ENCODE measurements around the gene LTA. TPM values are rescaled to one million over a fixed set of nuclear protein-coding genes. Genes with fewer than 3 reads are reported as not detected.

Gene LTA
- total and polyA plus RNA-seq, 3 donors from 2014 or later = 1.3 to 2.6 (median 2.0) TPM

DNA sequence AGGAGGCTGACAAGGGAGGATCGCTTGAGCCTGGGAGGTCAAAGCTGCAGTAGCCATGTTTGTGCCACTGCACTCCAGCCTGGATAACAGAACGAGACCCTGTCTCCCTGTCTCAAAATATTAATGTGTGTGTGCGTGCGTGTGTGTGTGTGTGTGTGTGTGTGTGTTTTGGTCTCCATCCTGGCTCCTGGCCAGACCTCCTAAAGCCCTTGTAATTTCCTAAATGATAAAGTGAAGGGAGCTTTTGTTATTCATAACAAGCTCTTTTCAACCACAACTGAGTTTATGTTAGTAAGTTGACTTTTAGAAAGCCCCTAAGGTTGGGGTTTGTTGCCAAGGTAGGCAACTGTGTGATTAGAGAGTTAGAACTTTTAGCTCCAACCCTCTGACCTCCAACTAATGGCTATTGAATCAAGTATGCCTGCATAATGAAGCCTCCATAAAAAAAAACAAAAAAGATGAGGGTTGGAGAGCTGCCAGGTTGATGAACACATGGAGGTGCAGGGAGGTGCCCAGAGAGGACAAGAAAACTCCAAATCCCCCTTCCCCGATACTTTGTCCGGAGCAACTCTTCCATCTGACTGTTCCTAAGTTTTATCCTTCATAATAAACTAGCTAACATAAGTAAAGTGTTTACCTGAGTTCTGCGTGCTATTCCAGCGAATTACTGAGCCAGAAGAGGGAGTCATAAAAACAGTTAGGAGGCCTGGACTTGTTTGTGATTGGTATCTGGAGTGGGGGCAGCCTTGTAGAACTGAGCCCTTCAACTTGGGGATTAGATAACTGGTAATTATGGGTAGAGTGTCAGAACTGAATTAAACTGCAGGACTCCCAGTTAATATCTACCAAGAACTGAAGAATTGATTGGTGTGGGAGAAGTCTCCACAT, 37.7 kb downstream of the LTA start:
- H3K4me1 ChIP-seq = no peaks in the 10 kb centered on the region
- no peak for DNase-seq
- H3K27me3 ChIP-seq = no peaks in the 10 kb centered on the region
- no peak overlapping the region for H3K27ac ChIP-seq
- intact Hi-C loops (cut with DNase I; ENCODE audit: low total_unique reads) = no loop called here
- no peak for TF ChIP-seq CTCF (IDR thresholded peaks at IDR 0.05)
- TF ChIP-seq POLR2A (IDR thresholded peaks at IDR 0.05) = no peak
- no peaks in the 10 kb centered on the region for H3K36me3 ChIP-seq (ENCODE audit: low read depth, missing control alignments)
- H3K9me3 ChIP-seq = no peaks in the 10 kb centered on the region
- H3K4me3 ChIP-seq = no peak overlapping the region
- 55 to 63% methylated on average over 8 of the region's 8 CpGs for WGBS, 2 donors

DNA sequence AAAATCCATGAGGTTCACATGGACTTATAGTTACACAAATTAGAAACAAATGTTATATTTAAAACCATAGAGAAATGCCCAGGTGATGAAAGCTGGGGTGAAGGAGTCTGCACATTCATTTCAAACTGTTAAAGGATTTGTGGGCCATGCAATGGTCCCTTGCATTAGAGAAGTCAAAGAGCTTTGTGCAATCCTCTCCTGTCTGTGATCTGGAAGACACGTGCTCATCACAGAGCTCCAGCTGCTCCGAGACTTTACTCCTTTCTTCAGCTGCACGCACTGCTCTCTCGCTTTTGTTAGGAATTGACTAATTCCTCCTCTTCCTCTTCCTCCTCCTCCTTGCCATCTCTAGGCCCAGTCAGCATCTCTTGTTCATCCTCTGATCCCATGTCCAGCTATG, 38.9 kb downstream of the LTA start:
- H3K4me1 ChIP-seq = no peaks in the 10 kb centered on the region
- H3K4me3 ChIP-seq = no peak overlapping the region
- WGBS, 2 donors = 61 to 64% methylated on average over 4 of the region's 4 CpGs
- no peaks in the 10 kb centered on the region for H3K27me3 ChIP-seq
- intact Hi-C loops (cut with DNase I; ENCODE audit: low total_unique reads) = no loop called here
- no peak for DNase-seq
- H3K9me3 ChIP-seq = no peaks in the 10 kb centered on the region
- H3K27ac ChIP-seq = no peak overlapping the region
- TF ChIP-seq CTCF (IDR thresholded peaks at IDR 0.05) (no peak), POLR2A (IDR thresholded peaks at IDR 0.05) (no peak)
- no peaks in the 10 kb centered on the region for H3K36me3 ChIP-seq (ENCODE audit: low read depth, missing control alignments)

GRCh38 chr6:31614075-31614619, 42.1 kb downstream of the LTA start:
- no peak for TF ChIP-seq POLR2A (IDR thresholded peaks at IDR 0.05)
- TF ChIP-seq CTCF (IDR thresholded peaks at IDR 0.05) = no peak
- no peaks in the 10 kb centered on the region for H3K4me1 ChIP-seq
- 75 to 89% methylated on average over 8 of the region's 8 CpGs for WGBS, 2 donors
- no peak overlapping the region for H3K27ac ChIP-seq
- H3K27me3 ChIP-seq = no peaks in the 10 kb centered on the region
- H3K36me3 ChIP-seq (ENCODE audit: low read depth, missing control alignments) = no peaks in the 10 kb centered on the region
- no peak overlapping the region for H3K4me3 ChIP-seq
- H3K9me3 ChIP-seq = no peaks in the 10 kb centered on the region
- intact Hi-C loops (cut with DNase I; ENCODE audit: low total_unique reads) = no loop called here
- DNase-seq = no peak

DNA sequence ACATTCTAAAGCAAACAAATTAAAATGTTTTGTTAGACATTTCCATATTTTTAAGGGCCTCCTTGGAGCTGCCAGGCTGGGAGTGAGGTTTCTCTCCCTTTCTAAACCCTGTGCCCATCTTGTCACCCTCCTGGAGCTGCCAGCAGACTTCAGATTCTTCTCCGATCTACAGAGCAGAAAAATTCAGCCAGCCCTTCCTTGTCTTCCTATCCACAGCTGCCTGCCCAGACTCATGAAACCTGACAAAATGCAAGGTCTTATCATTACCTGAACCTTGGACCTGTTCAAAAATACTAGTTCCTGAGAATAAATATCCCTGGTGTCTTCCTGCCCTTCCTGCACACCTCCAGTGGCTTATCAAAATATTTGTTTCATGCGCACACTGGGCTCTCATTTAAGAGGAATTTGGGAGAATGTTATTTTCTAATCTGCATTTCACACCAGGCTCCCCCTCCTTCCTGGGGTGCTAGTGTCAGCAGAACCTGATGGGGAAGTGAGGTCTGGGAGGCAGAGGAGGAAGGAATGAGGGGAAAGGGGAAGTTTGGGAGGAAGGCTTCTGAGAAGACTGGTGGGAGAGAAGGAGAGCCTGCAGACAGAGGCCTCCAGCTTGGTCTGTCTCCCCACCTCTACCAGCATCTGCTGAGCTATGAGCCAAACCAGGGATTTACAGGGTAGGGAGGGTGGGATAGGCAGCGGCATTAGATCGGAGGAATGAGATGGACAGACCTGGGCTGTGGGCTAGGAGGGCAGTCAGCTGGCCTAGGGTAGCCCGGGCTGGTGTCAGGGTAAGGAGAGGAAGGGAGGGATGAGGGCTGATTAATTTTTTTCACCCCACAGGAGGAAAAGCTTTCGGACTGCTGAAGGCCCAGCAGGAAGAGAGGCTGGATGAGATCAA, 42.8 kb downstream of the LTA start, which contains the start of gene AIF1:
AIF1 (plus strand) TSS at position 551 of the 895 bp plus-strand sequence; CDS start at position 647, 96 bp downstream.
- WGBS, 2 donors = 66 to 71% methylated on average over 6 of the region's 6 CpGs
- H3K36me3 ChIP-seq (ENCODE audit: low read depth, missing control alignments) = no peaks in the 10 kb centered on the region
- DNase-seq = no peak
- no peak within 1 kb of the TSS for H3K27ac ChIP-seq
- TF ChIP-seq POLR2A (IDR thresholded peaks at IDR 0.05) (no peak), CTCF (IDR thresholded peaks at IDR 0.05) (no peak)
- no peak within 1 kb of the TSS for H3K4me3 ChIP-seq
- no peaks in the 10 kb centered on the region for H3K9me3 ChIP-seq
- intact Hi-C loops (cut with DNase I; ENCODE audit: low total_unique reads) = no loop called here
- no peaks in the 10 kb centered on the region for H3K27me3 ChIP-seq
- no peaks in the 10 kb centered on the region for H3K4me1 ChIP-seq
